Measurements from ENCODE around the gene AIFM2. TPM values are rescaled to one million over a fixed set of nuclear protein-coding genes. Genes with fewer than 3 reads are reported as not detected.

AIFM2 gene
- polyA plus RNA-seq, 3 donors: 0.28 to 2.1 (median 0.41) TPM

DNA sequence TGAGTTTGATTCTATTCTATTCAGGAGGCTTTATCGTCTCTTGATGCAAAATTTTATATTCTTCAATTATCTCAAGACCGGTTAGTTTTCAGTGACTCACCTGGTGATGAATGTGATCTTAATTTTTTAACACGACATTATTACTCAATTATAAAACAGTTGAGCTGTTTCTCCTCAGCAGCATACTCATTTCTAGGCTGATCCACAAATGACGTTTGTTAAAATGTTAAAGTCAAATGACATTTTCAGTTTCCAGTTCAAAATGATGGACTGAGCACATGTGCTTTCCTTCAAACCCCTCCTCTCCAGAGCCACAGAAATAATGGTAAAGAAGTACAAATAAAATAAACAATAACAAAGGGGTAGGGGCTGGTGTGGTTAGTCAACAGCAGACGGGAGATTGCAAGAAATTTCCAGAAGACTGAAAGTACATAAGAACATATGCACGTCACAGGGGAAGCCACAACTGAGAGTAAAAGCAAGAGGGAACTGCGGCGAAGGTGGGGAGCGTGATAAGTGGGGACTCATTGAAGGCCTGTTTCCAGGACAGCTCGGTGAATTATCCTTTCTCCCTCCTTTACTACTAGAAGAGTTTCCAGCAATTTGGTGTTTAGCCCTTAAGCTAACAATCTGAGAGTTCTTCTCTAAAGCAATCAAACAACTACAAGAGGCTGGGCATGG lies 69.1 kb downstream of the AIFM2 start:
- no peaks in the 10 kb centered on the region for H3K4me1 Mint-ChIP-seq
- intact Hi-C loops (cut with micrococcal nuclease): no loop called here
- no peaks in the 10 kb centered on the region for H3K4me1 ChIP-seq (ENCODE audit: control insufficient read depth in 1 of 2, insufficient read depth in 2 of 2, low read length in 2 of 2)
- no peaks in the 10 kb centered on the region for H3K79me2 ChIP-seq (ENCODE audit: insufficient read depth, low read length)
- H4K20me1 ChIP-seq (ENCODE audit: insufficient read depth, low read length): no peaks in the 10 kb centered on the region
- peaks cover 0 to 2% (median 0%) of the 10 kb centered on the region in 7 donors for H3K9me3 Mint-ChIP-seq
- H3K9ac ChIP-seq (ENCODE audit: insufficient read depth, low read length, poor library complexity, severe bottlenecking): no peak overlapping the region
- H3K36me3 ChIP-seq (replicated peaks in 1 of 2; ENCODE audit: control insufficient read depth in 1 of 2, insufficient read depth in 2 of 2, low read length in 2 of 2): no peaks in the 10 kb centered on the region
- peaks cover 0 to 4% (median 2%) of the 10 kb centered on the region in 3 donors for H3K27me3 Mint-ChIP-seq (ENCODE audit: low read depth in 3 of 3)
- DNase-seq: no peak
- H3K9me3 ChIP-seq (replicated peaks in 1 of 2; ENCODE audit: control insufficient read depth in 1 of 2, insufficient read depth in 1 of 2, low read length in 2 of 2): no peaks in the 10 kb centered on the region
- H3K27me3 ChIP-seq (ENCODE audit: control insufficient read depth in 2 of 2, insufficient read depth in 2 of 2, low read length in 2 of 2): no peaks in the 10 kb centered on the region
- H3K4me2 ChIP-seq (replicated peaks; ENCODE audit: extremely low read depth, low read length, poor library complexity, severe bottlenecking): no peak overlapping the region
- no CpG with 5 or more reads among the region's 10 CpGs for WGBS (ENCODE audit: insufficient coverage)
- no peaks in the 10 kb centered on the region for H3K36me3 Mint-ChIP-seq
- no peak overlapping the region for H3K4me3 Mint-ChIP-seq
- H2AFZ ChIP-seq (ENCODE audit: insufficient read depth, low read depth, low read length, poor library complexity, severe bottlenecking): no peak overlapping the region
- no peak overlapping the region for H3K27ac Mint-ChIP-seq
- no peak overlapping the region for H3K27ac ChIP-seq (ENCODE audit: low read depth in 1 of 2, low read length in 2 of 2)
- H3K4me3 ChIP-seq (replicated peaks in 1 of 3; ENCODE audit: low read depth in 2 of 3, low read length in 3 of 3): no peak overlapping the region
- TF ChIP-seq, protein P1, sequence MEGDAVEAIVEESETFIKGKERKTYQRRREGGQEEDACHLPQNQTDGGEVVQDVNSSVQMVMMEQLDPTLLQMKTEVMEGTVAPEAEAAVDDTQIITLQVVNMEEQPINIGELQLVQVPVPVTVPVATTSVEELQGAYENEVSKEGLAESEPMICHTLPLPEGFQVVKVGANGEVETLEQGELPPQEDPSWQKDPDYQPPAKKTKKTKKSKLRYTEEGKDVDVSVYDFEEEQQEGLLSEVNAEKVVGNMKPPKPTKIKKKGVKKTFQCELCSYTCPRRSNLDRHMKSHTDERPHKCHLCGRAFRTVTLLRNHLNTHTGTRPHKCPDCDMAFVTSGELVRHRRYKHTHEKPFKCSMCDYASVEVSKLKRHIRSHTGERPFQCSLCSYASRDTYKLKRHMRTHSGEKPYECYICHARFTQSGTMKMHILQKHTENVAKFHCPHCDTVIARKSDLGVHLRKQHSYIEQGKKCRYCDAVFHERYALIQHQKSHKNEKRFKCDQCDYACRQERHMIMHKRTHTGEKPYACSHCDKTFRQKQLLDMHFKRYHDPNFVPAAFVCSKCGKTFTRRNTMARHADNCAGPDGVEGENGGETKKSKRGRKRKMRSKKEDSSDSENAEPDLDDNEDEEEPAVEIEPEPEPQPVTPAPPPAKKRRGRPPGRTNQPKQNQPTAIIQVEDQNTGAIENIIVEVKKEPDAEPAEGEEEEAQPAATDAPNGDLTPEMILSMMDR (IDR thresholded peaks at IDR 0.05): no peak

Other genes with a start within 250 kb of the AIFM2 start
- gene MACROH2A2, start 80.0 kb downstream of the AIFM2 start, polyA plus RNA-seq: 1 to 10 TPM; 1.0 to 1.9 (median 1.7) TPM
- gene TYSND1, start 13.9 kb upstream of the AIFM2 start, polyA plus RNA-seq: 10 to 100 TPM in 2 of 3 donors, 1 to 10 TPM in 1; 8.6 to 11.2 (median 11.2) TPM
- gene SAR1A, start 37.7 kb upstream of the AIFM2 start, polyA plus RNA-seq: 10 to 100 TPM; 26.2 to 47.5 (median 36.7) TPM
- 100 to 1,000 TPM in 2 of 3 donors, 10 to 100 TPM in 1; 30.9 to 125 (median 112) TPM for gene PPA1, start 100.6 kb upstream of the AIFM2 start, polyA plus RNA-seq
- under 1 TPM in 1 of 3 donors, not detected in 2; 0.03 TPM for gene NPFFR1, start 151.2 kb upstream of the AIFM2 start, polyA plus RNA-seq
- 1 to 10 TPM; 1.2 to 1.7 (median 1.3) TPM for gene LRRC20, start 249.8 kb upstream of the AIFM2 start, polyA plus RNA-seq